Progenitor cell of endocrine pancreas (in vitro differentiated cells): ENCODE data around the gene EFCAB5. TPM values are rescaled to one million over a fixed set of nuclear protein-coding genes. Genes with fewer than 3 reads are reported as not detected.
"Not testable (repeated sequence)": the region's sequence is repeated elsewhere in the genome, so short reads cannot be mapped to it uniquely, and the experiment has no call there.

Source experiments
- DNase-seq: peaks from one replicate; pipeline ENCODE4 v3.0.0; 2021; ENCODE audit warnings: low spot score; ENCODE audit not compliant: unreplicated experiment
- H3K27ac Mint-ChIP-seq: 2 replicates; pipeline ENCODE4 v1.8.0; 2021; ENCODE audit warnings: mild to moderate bottlenecking, moderate library complexity, mixed read lengths
- H3K27me3 Mint-ChIP-seq: 2 replicates; pipeline ENCODE4 v1.8.0; 2021; ENCODE audit warnings: mixed read lengths
- H3K36me3 Mint-ChIP-seq: 2 replicates; pipeline ENCODE4 v1.8.0; 2022; ENCODE audit warnings: mixed read lengths; ENCODE audit not compliant: insufficient read depth
- H3K4me1 Mint-ChIP-seq: 2 replicates; pipeline ENCODE4 v1.8.0; 2021; ENCODE audit warnings: low read depth, mixed read lengths
- H3K4me3 Mint-ChIP-seq: 2 replicates; pipeline ENCODE4 v1.8.0; 2021; ENCODE audit warnings: low read depth, mild to moderate bottlenecking, moderate library complexity, mixed read lengths
- H3K9me3 Mint-ChIP-seq: 2 replicates; pipeline ENCODE4 v1.8.0; 2021; ENCODE audit warnings: low read depth, mixed read lengths
- total RNA-seq: library from RNA; stranded (reverse); gene quantifications from 2 replicates; pipeline ENCODE4 v1.2.1, GENCODE V29; 2021
- TF ChIP-seq, protein P1 (sequence below): fragments of 200-600 bp; sonication (generic); IDR thresholded peaks from one replicate; pipeline ENCODE4 v1.5.0; 2021; ENCODE audit warnings: antibody characterized with exemption, mild to moderate bottlenecking; ENCODE audit not compliant: unreplicated experiment

The EFCAB5 gene
- total RNA-seq, 1 donor from 2014 or later = not detected

DNA sequence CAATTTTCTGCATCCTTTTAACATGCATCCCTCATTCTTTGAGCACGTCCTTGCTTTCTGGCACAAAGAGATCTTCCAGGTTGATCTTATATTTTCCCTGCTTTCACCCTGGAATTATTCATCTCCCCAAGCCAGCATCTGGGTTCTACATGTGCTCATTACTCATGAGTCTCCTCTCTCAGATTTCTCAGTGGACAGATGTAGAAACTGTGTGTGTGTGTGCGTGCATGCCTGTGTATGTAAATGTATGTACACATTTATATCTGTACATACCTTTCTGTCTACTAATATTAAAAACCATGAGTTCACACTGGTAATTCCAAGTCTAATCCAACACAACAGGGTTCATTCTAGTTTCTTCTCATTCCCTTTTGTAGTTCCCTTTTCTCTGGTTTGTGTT lies 133.3 kb downstream of the EFCAB5 start:
- H3K4me1 Mint-ChIP-seq = no peaks in the 10 kb centered on the region
- TF ChIP-seq, protein P1, sequence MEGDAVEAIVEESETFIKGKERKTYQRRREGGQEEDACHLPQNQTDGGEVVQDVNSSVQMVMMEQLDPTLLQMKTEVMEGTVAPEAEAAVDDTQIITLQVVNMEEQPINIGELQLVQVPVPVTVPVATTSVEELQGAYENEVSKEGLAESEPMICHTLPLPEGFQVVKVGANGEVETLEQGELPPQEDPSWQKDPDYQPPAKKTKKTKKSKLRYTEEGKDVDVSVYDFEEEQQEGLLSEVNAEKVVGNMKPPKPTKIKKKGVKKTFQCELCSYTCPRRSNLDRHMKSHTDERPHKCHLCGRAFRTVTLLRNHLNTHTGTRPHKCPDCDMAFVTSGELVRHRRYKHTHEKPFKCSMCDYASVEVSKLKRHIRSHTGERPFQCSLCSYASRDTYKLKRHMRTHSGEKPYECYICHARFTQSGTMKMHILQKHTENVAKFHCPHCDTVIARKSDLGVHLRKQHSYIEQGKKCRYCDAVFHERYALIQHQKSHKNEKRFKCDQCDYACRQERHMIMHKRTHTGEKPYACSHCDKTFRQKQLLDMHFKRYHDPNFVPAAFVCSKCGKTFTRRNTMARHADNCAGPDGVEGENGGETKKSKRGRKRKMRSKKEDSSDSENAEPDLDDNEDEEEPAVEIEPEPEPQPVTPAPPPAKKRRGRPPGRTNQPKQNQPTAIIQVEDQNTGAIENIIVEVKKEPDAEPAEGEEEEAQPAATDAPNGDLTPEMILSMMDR = no peak
- H3K9me3 Mint-ChIP-seq = no peaks in the 10 kb centered on the region
- no peaks in the 10 kb centered on the region for H3K36me3 Mint-ChIP-seq
- no peak overlapping the region for H3K27ac Mint-ChIP-seq
- H3K27me3 Mint-ChIP-seq = peaks cover 37% of the 10 kb centered on the region
- no peak overlapping the region for H3K4me3 Mint-ChIP-seq
- DNase-seq = no peak

DNA sequence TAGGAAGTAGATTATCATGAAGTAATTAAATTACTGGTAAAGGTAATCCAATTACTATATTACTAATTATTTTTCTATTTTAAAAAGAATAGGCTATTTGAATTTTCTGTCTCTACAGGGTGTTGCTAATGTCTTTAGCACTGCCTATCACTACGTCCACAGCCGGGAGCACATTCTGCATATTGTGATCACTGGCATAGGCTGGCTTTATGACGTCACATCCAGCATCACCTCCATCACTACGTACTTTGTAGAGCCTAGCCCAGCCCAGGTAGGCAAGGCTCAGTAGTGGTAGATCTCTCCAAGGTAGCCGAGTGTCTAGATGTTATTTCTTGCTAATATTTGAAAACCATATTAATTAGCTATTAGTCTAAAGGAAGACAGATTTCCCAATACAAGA lies 141.3 kb downstream of the EFCAB5 start:
- TF ChIP-seq, protein P1 = no peak
- no peak overlapping the region for H3K4me3 Mint-ChIP-seq
- no peaks in the 10 kb centered on the region for H3K4me1 Mint-ChIP-seq
- no peaks in the 10 kb centered on the region for H3K36me3 Mint-ChIP-seq
- H3K27me3 Mint-ChIP-seq = peaks cover 19% of the 10 kb centered on the region
- DNase-seq = no peak
- no peaks in the 10 kb centered on the region for H3K9me3 Mint-ChIP-seq
- no peak overlapping the region for H3K27ac Mint-ChIP-seq

DNA sequence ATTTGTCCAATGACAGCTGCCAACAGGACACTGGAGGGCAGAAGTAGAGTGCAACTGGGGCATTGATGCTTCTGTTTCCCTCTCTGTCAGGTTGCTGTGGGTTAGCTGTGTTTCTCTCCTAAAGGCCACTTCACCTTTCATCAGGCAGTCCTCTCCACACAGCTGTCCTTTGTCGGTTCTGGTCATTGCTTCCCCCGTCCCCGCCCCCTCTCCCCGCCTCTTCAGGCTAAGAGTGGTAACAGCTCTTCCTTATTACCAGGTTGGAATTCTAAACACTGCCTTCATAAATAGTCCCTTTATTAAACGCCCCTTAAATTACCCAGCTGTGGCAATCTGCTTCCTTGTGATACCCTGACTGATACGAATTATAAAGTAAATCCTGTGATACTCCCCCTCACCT lies 143.4 kb downstream of the EFCAB5 start:
- H3K4me3 Mint-ChIP-seq = no peak overlapping the region
- DNase-seq = no peak
- H3K27ac Mint-ChIP-seq = no peak overlapping the region
- H3K4me1 Mint-ChIP-seq = no peaks in the 10 kb centered on the region
- peaks cover 16% of the 10 kb centered on the region for H3K27me3 Mint-ChIP-seq
- H3K36me3 Mint-ChIP-seq = no peaks in the 10 kb centered on the region
- TF ChIP-seq, protein P1 = no peak
- H3K9me3 Mint-ChIP-seq = no peaks in the 10 kb centered on the region

DNA sequence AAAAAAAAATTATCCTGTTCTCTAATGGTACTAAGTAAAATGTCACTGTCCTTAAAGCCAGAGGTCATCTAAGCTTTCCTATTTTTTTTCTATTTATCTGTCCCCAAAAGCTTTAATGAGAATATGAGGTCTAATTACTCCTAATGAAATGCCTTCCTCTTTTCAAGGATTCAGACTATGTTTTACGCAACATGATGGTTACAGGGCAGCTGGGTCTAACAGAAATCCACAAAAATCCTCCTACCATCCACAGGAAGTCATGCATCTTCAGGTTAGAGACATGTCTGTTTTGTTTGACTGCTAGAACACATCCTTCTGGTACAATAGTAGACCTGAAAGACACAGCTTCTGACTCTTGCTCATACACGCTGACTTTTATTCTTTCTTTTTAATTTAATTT lies 145.5 kb downstream of the EFCAB5 start:
- TF ChIP-seq, protein P1 = no peak
- Mint-ChIP-seq H3K4me3 (no peak overlapping the region), H3K36me3 (no peaks in the 10 kb centered on the region), H3K27me3 (peaks cover 27% of the 10 kb centered on the region), H3K9me3 (no peaks in the 10 kb centered on the region), H3K27ac (no peak overlapping the region), H3K4me1 (no peaks in the 10 kb centered on the region)
- no peak for DNase-seq

DNA sequence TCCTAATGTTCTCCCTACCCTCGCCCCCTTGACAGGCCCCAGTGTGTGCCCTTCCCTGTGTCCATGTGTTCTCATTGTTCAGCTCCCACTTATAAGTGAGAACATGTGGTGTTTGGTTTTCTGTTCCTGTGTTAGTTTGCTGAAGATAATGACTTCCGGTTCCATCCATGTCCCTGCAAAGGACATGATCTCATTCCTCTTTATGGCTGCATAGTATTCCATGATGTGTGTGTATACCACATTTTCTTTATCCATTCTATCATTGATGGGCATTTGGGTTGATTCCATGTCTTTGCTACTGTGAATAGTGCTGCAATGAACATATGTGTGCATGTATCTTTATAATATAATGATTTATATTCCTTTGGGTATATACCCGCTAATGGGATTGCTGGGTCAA lies 146.0 kb downstream of the EFCAB5 start:
- not testable (repeated sequence) for H3K27ac Mint-ChIP-seq, H3K4me1 Mint-ChIP-seq, H3K36me3 Mint-ChIP-seq, H3K9me3 Mint-ChIP-seq, H3K4me3 Mint-ChIP-seq, DNase-seq
- H3K27me3 Mint-ChIP-seq = peaks cover 29% of the 10 kb centered on the region

DNA sequence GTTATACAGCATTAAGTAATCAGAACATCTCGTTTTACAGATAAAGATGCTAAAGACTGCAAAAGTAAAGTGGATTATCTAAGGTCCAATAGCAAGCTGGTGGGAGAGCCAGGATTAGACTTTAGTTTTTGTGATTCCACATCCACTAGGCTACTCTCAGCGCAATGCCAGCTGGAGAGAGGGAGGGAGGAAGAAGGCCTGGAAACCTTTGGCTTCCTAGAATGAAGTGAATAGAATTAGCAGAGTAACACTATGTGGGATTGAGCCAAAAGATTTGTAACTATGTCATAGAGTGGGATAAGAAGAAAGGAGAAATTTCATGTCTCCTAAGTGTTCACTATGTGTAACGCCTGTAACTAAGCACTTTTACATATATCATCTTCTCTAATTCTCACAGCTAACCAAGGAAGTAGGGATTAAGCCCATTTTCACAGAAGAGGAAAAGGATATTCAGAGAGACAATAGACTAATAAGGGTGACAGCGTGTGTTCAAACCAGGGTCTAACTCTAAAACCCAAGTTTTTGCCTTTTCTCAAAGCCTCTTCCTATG lies 149.8 kb downstream of the EFCAB5 start:
- H3K9me3 Mint-ChIP-seq = no peaks in the 10 kb centered on the region
- H3K27me3 Mint-ChIP-seq = peaks cover 39% of the 10 kb centered on the region
- TF ChIP-seq, protein P1 = no peak
- H3K36me3 Mint-ChIP-seq = no peaks in the 10 kb centered on the region
- peaks cover 1% of the 10 kb centered on the region for H3K4me1 Mint-ChIP-seq
- H3K27ac Mint-ChIP-seq = no peak overlapping the region
- no peak for DNase-seq
- H3K4me3 Mint-ChIP-seq = no peak overlapping the region
